Cerebellar cortex (tissue), 1 donor: ENCODE measurements around the gene C1QTNF1.
A peak's percentile ranks its signal among the peaks of the same experiment; 100 is the strongest.

ENCODE experiments used
- DNase-seq: peaks from one replicate; pipeline ENCODE4 v3.0.0-alpha.2; 2015; ENCODE audit warnings: low spot score

C1QTNF1 gene

DNA sequence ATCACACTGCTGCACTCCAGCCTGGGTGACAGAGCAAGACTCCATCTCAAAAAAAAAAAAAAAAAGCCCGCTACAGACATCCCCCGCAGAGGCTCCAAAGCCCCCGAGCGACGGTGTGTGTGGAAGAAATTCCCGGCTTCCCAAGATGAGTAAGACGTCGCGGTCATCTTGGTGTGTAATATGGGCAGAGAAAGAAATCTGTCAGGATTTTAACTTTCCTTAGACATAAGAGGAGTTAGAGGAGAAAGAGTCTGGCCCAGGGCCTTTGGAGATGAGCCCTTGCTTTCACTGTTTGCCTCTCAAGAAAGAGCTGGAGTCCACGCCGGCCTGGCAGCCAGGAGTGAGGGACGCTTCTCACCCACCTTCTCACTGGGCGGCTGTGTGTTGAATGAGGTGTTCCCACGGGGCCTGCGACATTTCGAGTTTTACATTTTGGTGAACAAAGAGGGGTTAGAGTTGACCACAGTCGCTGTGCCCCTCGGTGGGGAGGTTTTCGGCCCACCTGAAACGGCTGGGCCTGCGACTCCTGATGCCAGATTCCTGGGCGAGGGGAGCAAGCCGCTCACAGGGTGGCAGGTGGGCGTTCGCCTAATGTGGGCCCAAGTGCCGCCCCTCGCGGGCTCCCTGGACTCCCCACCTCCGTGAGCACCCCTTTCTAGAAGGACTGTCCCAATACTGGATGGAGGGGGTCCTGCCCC lies 17.9 kb downstream of the C1QTNF1 start:
- DNase-seq, result no peak

DNA sequence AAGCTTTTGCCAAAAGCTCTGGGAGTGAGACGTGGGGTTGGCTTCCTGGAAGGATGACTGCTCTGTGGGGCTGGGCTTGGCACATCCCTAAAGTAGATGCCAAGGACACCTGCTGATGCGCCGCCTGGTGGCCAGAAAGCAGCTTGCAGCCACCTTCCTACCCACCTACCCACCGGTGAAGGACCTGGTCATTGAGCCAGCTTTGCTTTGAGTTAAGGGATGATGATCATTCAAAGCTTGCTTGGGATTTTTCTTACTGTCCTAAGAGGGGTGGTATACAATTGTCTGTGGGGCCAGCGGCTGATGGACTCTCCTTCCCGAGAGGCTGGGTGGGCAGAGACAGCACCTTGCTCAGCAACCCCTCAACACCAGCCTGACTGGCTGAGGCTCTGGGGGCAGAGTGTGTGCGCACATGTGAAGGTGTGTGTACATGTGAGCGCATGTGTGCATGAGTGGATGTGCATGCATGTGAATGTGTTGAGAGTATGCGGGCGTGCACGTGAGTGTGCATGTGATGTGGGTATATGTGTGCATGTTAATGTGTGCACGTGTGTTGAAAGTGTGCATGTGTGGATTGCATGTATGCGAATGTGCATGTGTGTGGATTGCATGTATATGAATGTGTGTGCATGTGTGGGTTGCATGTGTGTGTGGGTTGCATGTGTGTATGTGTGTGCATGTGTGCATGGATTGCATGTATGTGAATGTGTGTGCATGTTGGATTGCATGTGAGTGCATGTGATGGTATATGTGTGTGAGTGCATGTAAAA lies 18.6 kb downstream of the C1QTNF1 start:
- DNase-seq, result peak; percentile 62

- no peak for DNase-seq
Measured at GRCh38 chr17:79043191-79043930, 19.4 kb downstream of the C1QTNF1 start.

GRCh38 chr17:79043931-79044320 lies 20.0 kb downstream of the C1QTNF1 start:
- DNase-seq, result no peak

- no peak for DNase-seq
Measured at GRCh38 chr17:79044462-79044861, 20.5 kb downstream of the C1QTNF1 start.

DNA sequence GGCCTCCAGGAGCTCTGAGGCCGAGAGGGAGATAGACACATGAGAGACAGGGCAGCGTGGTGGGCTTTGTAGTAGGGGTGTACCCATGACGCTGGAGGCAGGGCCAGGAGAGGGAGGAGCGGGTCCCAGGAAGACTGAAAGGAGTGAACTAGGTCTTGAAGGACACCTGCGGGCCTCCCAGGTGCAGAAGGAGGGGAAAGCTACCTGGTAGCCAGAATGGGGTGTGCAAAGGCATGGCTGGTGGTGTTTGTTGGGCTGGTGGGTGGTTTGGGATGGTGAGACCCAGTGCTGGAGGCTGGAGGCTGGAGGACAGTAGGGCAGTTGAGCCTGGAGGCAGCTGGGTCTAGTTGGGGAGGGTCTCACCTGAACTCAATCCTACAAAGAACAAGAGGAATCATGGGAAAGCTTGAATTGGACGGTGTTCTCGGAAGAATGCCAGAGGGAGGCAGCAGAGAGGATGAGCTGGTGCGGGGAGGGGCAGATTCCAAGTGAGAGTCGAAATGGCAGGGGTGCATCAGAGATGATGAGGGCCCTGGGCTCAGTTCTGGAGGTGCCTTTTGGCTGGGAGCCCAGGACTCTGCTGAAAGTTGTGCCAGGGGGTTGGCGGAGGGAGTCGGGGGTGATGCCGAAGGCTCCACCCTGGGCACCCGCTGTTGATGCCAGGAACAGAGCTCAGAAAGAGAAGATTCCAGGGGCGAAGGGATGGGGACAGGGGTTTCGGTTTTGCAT lies 21.2 kb downstream of the C1QTNF1 start:
- DNase-seq, result no peak

- peak; percentile 79 for DNase-seq
Measured at GRCh38 chr17:79045842-79046196, 21.9 kb downstream of the C1QTNF1 start.

DNA sequence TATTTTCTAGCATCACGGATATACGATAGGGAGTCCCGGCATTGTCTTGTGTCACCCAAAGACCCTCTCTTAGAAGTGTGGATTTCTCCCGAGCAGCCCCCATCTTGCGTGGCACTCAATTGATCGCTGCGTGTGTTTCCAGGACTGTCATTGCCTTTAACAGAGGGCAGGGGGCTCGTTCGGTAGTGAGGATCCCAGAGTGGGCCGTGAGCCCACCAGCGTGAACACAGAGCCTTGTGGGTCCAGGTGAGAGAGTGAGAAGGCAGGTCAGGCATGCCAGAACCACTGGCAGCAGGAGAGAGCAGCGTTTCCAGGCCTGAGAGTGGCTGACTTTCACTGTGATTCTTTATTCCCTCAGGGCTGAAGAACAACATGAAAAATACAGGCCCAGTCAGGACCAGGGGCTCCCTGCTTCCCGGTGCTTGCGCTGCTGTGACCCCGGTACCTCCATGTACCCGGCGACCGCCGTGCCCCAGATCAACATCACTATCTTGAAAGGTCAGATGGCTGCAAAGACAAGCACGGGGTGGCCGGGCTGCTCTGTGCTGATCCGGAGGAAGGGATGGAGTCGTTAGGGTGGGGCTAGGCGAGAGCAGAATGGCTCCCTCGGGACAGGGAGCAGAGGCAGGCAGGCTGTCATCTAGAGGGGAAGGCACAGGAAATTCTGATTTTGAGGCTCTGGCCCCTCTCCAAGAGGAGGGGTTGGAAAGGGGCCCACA lies 22.4 kb downstream of the C1QTNF1 start:
- no peak for DNase-seq

DNA sequence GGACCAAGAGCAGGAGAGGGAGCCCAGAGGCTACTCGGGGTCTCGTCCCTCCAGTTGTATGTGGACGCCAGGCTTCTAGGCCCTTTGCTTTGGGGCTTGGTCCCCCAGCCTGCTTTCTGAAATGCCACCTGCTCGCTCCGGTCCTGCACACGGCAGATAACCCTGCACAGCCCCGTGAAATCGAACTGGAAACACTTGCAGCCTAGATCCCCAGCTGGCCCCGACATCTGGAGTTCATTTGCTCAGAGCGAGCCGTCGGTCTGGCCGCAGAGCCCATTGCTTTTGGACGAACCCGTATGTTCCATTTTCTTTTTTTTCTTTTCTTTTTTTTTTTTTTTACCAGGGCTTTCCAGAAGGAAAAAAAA lies 22.9 kb downstream of the C1QTNF1 start:
- DNase-seq, result no peak

- no peak for DNase-seq
Measured at GRCh38 chr17:79047291-79047920, 23.4 kb downstream of the C1QTNF1 start.

GRCh38 chr17:79047923-79048825 lies 24.2 kb downstream of the C1QTNF1 start:
- no peak for DNase-seq

- DNase-seq, result no peak
Measured at GRCh38 chr17:79048826-79049755, 25.1 kb downstream of the C1QTNF1 start.

GRCh38 chr17:79049821-79050220 lies 25.9 kb downstream of the C1QTNF1 start:
- DNase-seq, result no peak

DNA sequence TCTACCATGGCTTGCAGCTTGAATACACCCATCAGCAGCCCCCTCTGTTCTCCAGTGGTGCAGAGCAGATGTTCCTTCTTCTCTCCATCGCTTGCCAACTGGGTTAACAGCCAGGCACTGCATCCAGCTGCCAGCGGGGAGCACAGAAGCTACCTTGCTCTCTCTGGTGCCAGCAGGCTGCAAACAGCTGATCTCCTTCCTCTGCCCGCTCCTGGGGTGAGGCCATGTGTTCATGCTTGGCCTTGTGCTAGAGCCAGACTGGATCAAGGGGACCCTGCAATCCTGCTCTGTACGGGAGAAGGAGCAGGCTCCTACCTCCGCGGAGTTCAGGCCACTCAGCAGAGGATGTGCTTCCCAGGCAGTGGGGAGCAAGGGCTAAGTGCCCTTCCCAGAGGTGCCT lies 26.6 kb downstream of the C1QTNF1 start:
- DNase-seq, result peak; percentile 34

- no peak for DNase-seq
Measured at GRCh38 chr17:79051306-79051705, 27.3 kb downstream of the C1QTNF1 start.

GRCh38 chr17:79052131-79052530 lies 28.2 kb downstream of the C1QTNF1 start:
- no peak for DNase-seq

DNA sequence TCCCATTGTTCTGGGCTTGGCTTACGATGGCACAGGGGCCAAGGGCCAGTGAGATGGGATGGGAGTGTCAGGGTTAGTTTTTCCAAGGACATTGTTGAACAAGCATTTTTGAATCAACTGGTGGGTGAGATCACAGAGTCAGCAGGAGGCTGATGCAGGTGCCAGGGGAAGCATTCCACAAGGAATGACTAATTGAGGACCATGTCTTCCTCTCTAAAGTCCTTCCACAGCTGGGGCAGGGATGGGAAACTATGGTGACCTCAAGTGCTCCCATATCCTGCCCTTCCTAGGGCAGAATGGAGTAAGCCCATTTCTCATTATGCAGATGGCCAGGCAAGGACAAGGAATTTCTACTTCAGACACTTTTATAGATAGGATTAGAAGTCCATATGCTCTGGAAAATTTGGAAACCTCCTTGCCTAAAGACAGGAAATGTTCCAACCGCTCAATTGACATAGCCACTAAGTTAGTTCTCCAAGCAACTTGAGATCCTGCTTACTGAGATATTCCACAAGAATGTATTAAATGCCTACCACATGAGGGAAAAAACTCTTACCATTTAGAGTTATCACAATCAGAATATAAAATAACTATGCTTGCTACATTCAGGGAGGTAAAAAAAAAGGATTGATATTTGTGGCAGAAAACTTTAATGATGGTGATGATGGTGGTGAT lies 29.4 kb downstream of the C1QTNF1 start:
- DNase-seq, result no peak

GRCh38 chr17:79054200-79054960 lies 30.4 kb downstream of the C1QTNF1 start:
- no peak for DNase-seq
